A673 (cell line): ENCODE measurements around the gene CFAP61. TPM values are rescaled to one million over a fixed set of nuclear protein-coding genes. Genes with fewer than 3 reads are reported as not detected.

Experiments
- BruUV-seq: library from RNA; stranded (reverse); fragments of 400-500 nt; replicated peaks from 2 replicates; lab custom pipeline; 2021; lab: Mats Ljungman, UMichigan
- CTCF ChIA-PET: fragments of 300-600 bp; sonication (Branson Sonifier 250); formaldehyde crosslinking; loops from one replicate; lab custom pipeline; 2022; ENCODE audit warnings: antibody characterized with exemption; lab: Charles Lee
- POLR2A ChIA-PET: fragments of 300-600 bp; sonication (Branson Sonifier 250); formaldehyde crosslinking; loops from one replicate; lab custom pipeline; 2022; ENCODE audit warnings: antibody characterized with exemption; ENCODE audit not compliant: low non-redundant PET; lab: Charles Lee
- DNase-seq: peaks from one replicate; pipeline ENCODE4 v3.0.0-alpha.2; 2015; ENCODE audit warnings: low spot score
- H3K27ac ChIP-seq: fragments of 200-600 bp; sonication (generic); 2 replicates; pipeline ENCODE4 v1.5.1; 2016; ENCODE audit warnings: mixed run types, low read depth, mild to moderate bottlenecking, mixed read lengths, antibody characterized with exemption, low read length; ENCODE audit not compliant: poor library complexity, severe bottlenecking
- H3K27me3 ChIP-seq: fragments of 200-600 bp; sonication (generic); replicated peaks from 2 replicates; pipeline ENCODE4 v1.6.1; 2017; ENCODE audit warnings: mixed run types, low read depth, mild to moderate bottlenecking, mixed read lengths, antibody characterized with exemption, low read length; ENCODE audit not compliant: insufficient read depth, poor library complexity
- H3K36me3 ChIP-seq: fragments of 200-600 bp; sonication (generic); 2 replicates; pipeline ENCODE4 v1.6.1; 2016; ENCODE audit warnings: mixed run types, mild to moderate bottlenecking, mixed read lengths, antibody characterized with exemption, low read length; ENCODE audit not compliant: insufficient read depth, poor library complexity, severe bottlenecking
- H3K4me1 ChIP-seq: fragments of 200-600 bp; sonication (generic); 2 replicates; pipeline ENCODE4 v1.6.1; 2017; ENCODE audit warnings: mixed run types, mild to moderate bottlenecking, mixed read lengths, antibody characterized with exemption, low read length; ENCODE audit not compliant: insufficient read depth, poor library complexity, severe bottlenecking
- H3K4me3 ChIP-seq: fragments of 200-600 bp; sonication (generic); 2 replicates; pipeline ENCODE4 v1.5.1; 2016; ENCODE audit warnings: low read depth, mixed run types, mild to moderate bottlenecking, mixed read lengths, low read length; ENCODE audit not compliant: poor library complexity, severe bottlenecking
- H3K9me3 ChIP-seq: fragments of 200-600 bp; sonication (generic); 2 replicates; pipeline ENCODE4 v1.6.1; 2016; ENCODE audit warnings: mixed run types, low read depth, mild to moderate bottlenecking, mixed read lengths, antibody characterized with exemption, low read length; ENCODE audit not compliant: poor library complexity, severe bottlenecking
- EZH2 ChIP-seq: fragments of 200-600 bp; sonication (generic); IDR thresholded peaks from 2 replicates; pipeline ENCODE4 v1.6.1; 2017; ENCODE audit warnings: borderline replicate concordance, low read depth, mild to moderate bottlenecking, mixed read lengths, antibody characterized with exemption, low read length; ENCODE audit not compliant: poor library complexity, severe bottlenecking
- intact Hi-C: fragments of 100-400 bp; cut with micrococcal nuclease; formaldehyde crosslinking; loops from one replicate; pipeline ENCODE4 v1.10.0; 2022; ENCODE audit not compliant: unreplicated experiment
- total RNA-seq: library from RNA; stranded (reverse); gene quantifications from 2 replicates; pipeline ENCODE4 v1.2.3, GENCODE V29; 2021
- TF ChIP-seq, protein P1 (sequence below): fragments of 300-800, 200-600 bp; sonication (generic); conservative IDR thresholded peaks from 2 replicates; pipeline ENCODE4 v1.5.1; 2017; ENCODE audit warnings: low read depth, mild to moderate bottlenecking, antibody characterized with exemption, low read length, moderate library complexity, mixed read lengths

CFAP61 gene
- total RNA-seq, 1 experiment from 2014 or later: not detected

DNA sequence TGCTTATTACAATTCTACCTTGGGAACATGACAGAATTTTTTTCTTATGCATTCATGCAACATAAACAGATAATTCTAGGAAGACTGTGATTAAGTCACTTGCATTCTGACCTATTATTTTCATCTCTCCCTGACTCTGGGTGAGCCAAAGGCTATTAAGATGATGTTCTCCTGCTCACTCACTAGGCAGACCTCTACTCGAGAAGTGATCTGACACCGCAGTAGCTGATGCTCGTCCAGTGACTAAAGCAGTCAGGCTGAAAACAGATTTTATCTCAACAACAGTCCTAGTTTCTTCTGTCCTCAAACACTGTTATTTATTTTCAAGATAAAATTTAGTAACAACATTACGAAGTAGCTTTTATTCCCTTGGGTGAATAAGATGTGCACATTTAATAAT, 17.8 kb upstream of the CFAP61 start:
- TF ChIP-seq, protein P1, sequence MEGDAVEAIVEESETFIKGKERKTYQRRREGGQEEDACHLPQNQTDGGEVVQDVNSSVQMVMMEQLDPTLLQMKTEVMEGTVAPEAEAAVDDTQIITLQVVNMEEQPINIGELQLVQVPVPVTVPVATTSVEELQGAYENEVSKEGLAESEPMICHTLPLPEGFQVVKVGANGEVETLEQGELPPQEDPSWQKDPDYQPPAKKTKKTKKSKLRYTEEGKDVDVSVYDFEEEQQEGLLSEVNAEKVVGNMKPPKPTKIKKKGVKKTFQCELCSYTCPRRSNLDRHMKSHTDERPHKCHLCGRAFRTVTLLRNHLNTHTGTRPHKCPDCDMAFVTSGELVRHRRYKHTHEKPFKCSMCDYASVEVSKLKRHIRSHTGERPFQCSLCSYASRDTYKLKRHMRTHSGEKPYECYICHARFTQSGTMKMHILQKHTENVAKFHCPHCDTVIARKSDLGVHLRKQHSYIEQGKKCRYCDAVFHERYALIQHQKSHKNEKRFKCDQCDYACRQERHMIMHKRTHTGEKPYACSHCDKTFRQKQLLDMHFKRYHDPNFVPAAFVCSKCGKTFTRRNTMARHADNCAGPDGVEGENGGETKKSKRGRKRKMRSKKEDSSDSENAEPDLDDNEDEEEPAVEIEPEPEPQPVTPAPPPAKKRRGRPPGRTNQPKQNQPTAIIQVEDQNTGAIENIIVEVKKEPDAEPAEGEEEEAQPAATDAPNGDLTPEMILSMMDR: no peak
- no peak for TF ChIP-seq EZH2
- POLR2A ChIA-PET: no interaction called here
- no peak for DNase-seq
- H3K27me3 ChIP-seq: no peaks in the 10 kb centered on the region
- H3K27ac ChIP-seq: no peak overlapping the region
- H3K4me1 ChIP-seq: peaks cover 3% of the 10 kb centered on the region
- CTCF ChIA-PET: no interaction called here
- intact Hi-C loops: loop anchor here (10.0 kb wide), 1 partner anchor 60 kb away; no protein-coding TSS in a partner anchor
- no TSS peak for BruUV-seq
- no peaks in the 10 kb centered on the region for H3K9me3 ChIP-seq
- H3K4me3 ChIP-seq: no peak overlapping the region
- peaks cover 95% of the 10 kb centered on the region for H3K36me3 ChIP-seq

DNA sequence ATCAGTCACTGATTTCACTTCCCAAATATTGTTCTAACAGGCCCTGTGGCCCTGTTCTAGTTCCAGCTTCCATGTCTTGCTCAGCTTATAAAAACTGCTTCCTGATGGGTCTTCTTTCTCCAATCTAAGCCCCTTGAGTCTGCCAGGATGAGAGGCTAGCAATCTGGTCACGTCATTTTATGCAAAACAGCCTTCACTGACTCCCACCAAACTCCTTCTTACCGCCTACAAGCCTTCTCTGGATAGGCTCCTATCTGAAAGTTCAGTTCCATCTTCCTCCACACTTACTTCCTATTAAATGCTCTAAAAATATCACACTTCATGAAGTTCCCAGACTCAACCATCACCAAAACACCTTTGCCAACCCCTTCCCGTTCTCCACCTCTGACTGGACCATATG, 15.6 kb upstream of the CFAP61 start:
- Histone ChIP-seq H3K27ac (no peak overlapping the region), H3K4me3 (no peak overlapping the region), H3K9me3 (no peaks in the 10 kb centered on the region), H3K36me3 (peaks cover 100% of the 10 kb centered on the region), H3K4me1 (peaks cover 3% of the 10 kb centered on the region), H3K27me3 (no peaks in the 10 kb centered on the region)
- intact Hi-C loops: loop anchor here (10.0 kb wide), 1 partner anchor 58 kb away; no protein-coding TSS in a partner anchor
- ChIA-PET CTCF (no interaction called here), POLR2A (no interaction called here)
- no peak for DNase-seq
- BruUV-seq: no TSS peak
- TF ChIP-seq EZH2: no peak
- TF ChIP-seq, protein P1: no peak

DNA sequence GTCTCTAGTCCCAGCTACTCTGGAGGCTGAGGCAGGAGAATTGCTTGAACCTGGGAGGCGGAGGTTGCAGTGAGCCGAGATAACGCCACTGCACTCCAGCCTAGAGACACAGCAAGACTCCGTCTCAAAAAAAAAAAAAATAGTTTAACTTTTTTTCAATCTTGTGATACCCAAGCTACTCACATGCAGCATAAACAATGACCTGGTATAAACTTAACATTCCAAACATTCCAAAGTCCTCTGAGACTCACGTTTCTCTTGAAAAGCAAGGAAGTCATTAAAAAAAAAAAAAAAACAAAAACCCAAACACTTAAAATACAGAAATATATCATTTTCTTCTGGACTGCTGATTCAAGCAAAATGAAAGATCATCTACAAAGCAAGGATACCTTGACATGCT, 14.4 kb upstream of the CFAP61 start:
- peaks cover 100% of the 10 kb centered on the region for H3K36me3 ChIP-seq
- no TSS peak for BruUV-seq

More for the DNA sequence above, 14.4 kb upstream of the CFAP61 start:
- H3K4me1 ChIP-seq: peaks cover 3% of the 10 kb centered on the region
- peak; percentile 18 for DNase-seq
- H3K27me3 ChIP-seq: no peaks in the 10 kb centered on the region
- ChIA-PET CTCF (interaction anchor here (0.6 to 0.7 kb wide), 2 partner anchors 704 to 1042 kb away, joined by 3 to 6 read pairs; no protein-coding TSS in a partner anchor), POLR2A (interaction anchor here (0.7 kb wide), 1 partner anchor 675 kb away, joined by 8 read pairs; no protein-coding TSS in a partner anchor)
- no peak overlapping the region for H3K27ac ChIP-seq
- no peak for TF ChIP-seq EZH2
- TF ChIP-seq, protein P1: no peak
- H3K9me3 ChIP-seq: no peaks in the 10 kb centered on the region
- intact Hi-C loops: loop anchor here (10.0 kb wide), 1 partner anchor 57 kb away; no protein-coding TSS in a partner anchor
- no peak overlapping the region for H3K4me3 ChIP-seq
